SJSA1 (cell line): ENCODE data around the gene NCOR2. TPM values are rescaled to one million over a fixed set of nuclear protein-coding genes. Genes with fewer than 3 reads are reported as not detected.

Experiments
- DNase-seq, 2 experiments: peaks; one replicate each; pipeline ENCODE4 v3.0.0-alpha.2; 2015 to 2020; ENCODE audit warnings: low spot score in 2 of 2, low read depth in 1 of 2
- H3K27ac ChIP-seq: fragments of 250-450 bp; sonication (Bioruptor Pico); 2 replicates; pipeline ENCODE4 v1.5.1; 2020; ENCODE audit warnings: mild to moderate bottlenecking, moderate library complexity
- H3K27me3 ChIP-seq: fragments of 250-450 bp; sonication (Bioruptor Pico); replicated peaks from 2 replicates; pipeline ENCODE4 v1.5.1; 2020; ENCODE audit warnings: mild to moderate bottlenecking, moderate library complexity
- H3K36me3 ChIP-seq: fragments of 250-450 bp; sonication (Bioruptor Pico); 2 replicates; pipeline ENCODE4 v1.5.1; 2020; ENCODE audit warnings: mild to moderate bottlenecking
- H3K4me1 ChIP-seq: fragments of 250-450 bp; sonication (Bioruptor Pico); replicated peaks from 2 replicates; pipeline ENCODE4 v1.6.1; 2021; ENCODE audit warnings: mild to moderate bottlenecking
- H3K4me3 ChIP-seq: fragments of 250-450 bp; sonication (Bioruptor Pico); 2 replicates; pipeline ENCODE4 v1.5.1; 2020; ENCODE audit warnings: mild to moderate bottlenecking
- H3K9me3 ChIP-seq: fragments of 250-450 bp; sonication (Bioruptor Pico); replicated peaks from 2 replicates; pipeline ENCODE4 v1.5.1; 2020; ENCODE audit warnings: mild to moderate bottlenecking
- total RNA-seq: library from RNA; depleted of rRNA; stranded (reverse); fragments of >200 nt; shearing (Covaris generic); gene quantifications from 2 replicates; pipeline ENCODE4 v1.2.3, GENCODE V29; 2014; rRNA removed

The NCOR2 gene
- 40.0 and 44.3 TPM in 2 replicates for total RNA-seq

- H3K27ac ChIP-seq: peak within 1 kb of the TSS; percentile 88
- H3K9me3 ChIP-seq: no peaks in the 10 kb centered on the region
- H3K4me3 ChIP-seq: peak within 1 kb of the TSS; percentile 98
- no peaks in the 10 kb centered on the region for H3K27me3 ChIP-seq
- peaks cover 26% of the 10 kb centered on the region for H3K36me3 ChIP-seq
- no peak for DNase-seq
- peaks cover 38% of the 10 kb centered on the region for H3K4me1 ChIP-seq
These were observed at the start of gene NCOR2 for GRCh38 chr12:124566997-124567672. TSS of gene NCOR2 (minus strand) at chr12:124567612. CDS start at chr12:124495251, 72,361 bp downstream.

- no peaks in the 10 kb centered on the region for H3K36me3 ChIP-seq
- no peaks in the 10 kb centered on the region for H3K27me3 ChIP-seq
- no peak overlapping the region for H3K4me3 ChIP-seq
- no peak for DNase-seq
- H3K9me3 ChIP-seq: no peaks in the 10 kb centered on the region
- no peak overlapping the region for H3K27ac ChIP-seq
- peaks cover 4% of the 10 kb centered on the region; the same call in 1 of the 2 replicates for H3K4me1 ChIP-seq
These were observed 49.2 kb upstream of the NCOR2 start for GRCh38 chr12:124616394-124617221.

GRCh38 chr12:124614512-124615292, 47.3 kb upstream of the NCOR2 start:
- H3K4me1 ChIP-seq: peaks cover 4% of the 10 kb centered on the region; the same call in 1 of the 2 replicates

GRCh38 chr12:124613151-124613585, 45.8 kb upstream of the NCOR2 start:
- no peak overlapping the region for H3K4me3 ChIP-seq
- no peak for DNase-seq
- H3K27ac ChIP-seq: no peak overlapping the region

More at GRCh38 chr12:124614512-124615292, 47.3 kb upstream of the NCOR2 start:
- H3K9me3 ChIP-seq: no peaks in the 10 kb centered on the region
- no peaks in the 10 kb centered on the region for H3K36me3 ChIP-seq
- H3K27me3 ChIP-seq: no peaks in the 10 kb centered on the region
- H3K27ac ChIP-seq: no peak overlapping the region
- no peak overlapping the region for H3K4me3 ChIP-seq
- DNase-seq: no peak

GRCh38 chr12:124612410-124612680, 44.9 kb upstream of the NCOR2 start:
- DNase-seq: no peak

More at GRCh38 chr12:124613151-124613585, 45.8 kb upstream of the NCOR2 start:
- Histone ChIP-seq H3K9me3 (no peaks in the 10 kb centered on the region), H3K36me3 (no peaks in the 10 kb centered on the region), H3K4me1 (peaks cover 18% of the 10 kb centered on the region), H3K27me3 (no peaks in the 10 kb centered on the region)

GRCh38 chr12:124611559-124612409, 44.4 kb upstream of the NCOR2 start:
- H3K36me3 ChIP-seq: no peaks in the 10 kb centered on the region
- H3K4me3 ChIP-seq: no peak overlapping the region
- no peaks in the 10 kb centered on the region for H3K9me3 ChIP-seq
- H3K27me3 ChIP-seq: no peaks in the 10 kb centered on the region
- H3K27ac ChIP-seq: no peak overlapping the region
- H3K4me1 ChIP-seq: peaks cover 27% of the 10 kb centered on the region
- DNase-seq: no peak

More at GRCh38 chr12:124612410-124612680, 44.9 kb upstream of the NCOR2 start:
- H3K4me1 ChIP-seq: peaks cover 27% of the 10 kb centered on the region
- no peaks in the 10 kb centered on the region for H3K27me3 ChIP-seq
- no peaks in the 10 kb centered on the region for H3K9me3 ChIP-seq
- H3K4me3 ChIP-seq: no peak overlapping the region
- no peaks in the 10 kb centered on the region for H3K36me3 ChIP-seq
- H3K27ac ChIP-seq: no peak overlapping the region

- Histone ChIP-seq H3K4me3 (no peak overlapping the region), H3K27ac (no peak overlapping the region), H3K27me3 (no peaks in the 10 kb centered on the region), H3K36me3 (no peaks in the 10 kb centered on the region), H3K4me1 (peaks cover 27% of the 10 kb centered on the region), H3K9me3 (no peaks in the 10 kb centered on the region)
- no peak for DNase-seq
These were observed 43.5 kb upstream of the NCOR2 start for GRCh38 chr12:124610629-124611558.

GRCh38 chr12:124610021-124610612, 42.7 kb upstream of the NCOR2 start:
- Histone ChIP-seq H3K4me3 (no peak overlapping the region), H3K27ac (no peak overlapping the region), H3K27me3 (no peaks in the 10 kb centered on the region), H3K4me1 (peaks cover 30% of the 10 kb centered on the region), H3K9me3 (no peaks in the 10 kb centered on the region), H3K36me3 (no peaks in the 10 kb centered on the region)
- DNase-seq: no peak

GRCh38 chr12:124609041-124609989, 41.9 kb upstream of the NCOR2 start:
- Histone ChIP-seq H3K4me1 (peaks cover 38% of the 10 kb centered on the region), H3K4me3 (no peak overlapping the region), H3K27ac (no peak overlapping the region), H3K27me3 (no peaks in the 10 kb centered on the region), H3K9me3 (no peaks in the 10 kb centered on the region), H3K36me3 (no peaks in the 10 kb centered on the region)
- DNase-seq: peak; percentile 69 to 70

- DNase-seq: no peak
- H3K36me3 ChIP-seq: no peaks in the 10 kb centered on the region
- no peak overlapping the region for H3K27ac ChIP-seq
- no peak overlapping the region for H3K4me3 ChIP-seq
- H3K27me3 ChIP-seq: no peaks in the 10 kb centered on the region
- H3K4me1 ChIP-seq: peaks cover 47% of the 10 kb centered on the region
- H3K9me3 ChIP-seq: no peaks in the 10 kb centered on the region
These were observed 41.0 kb upstream of the NCOR2 start for GRCh38 chr12:124608450-124608870.
